Measurements from ENCODE around the gene ANKRD6.

DNA sequence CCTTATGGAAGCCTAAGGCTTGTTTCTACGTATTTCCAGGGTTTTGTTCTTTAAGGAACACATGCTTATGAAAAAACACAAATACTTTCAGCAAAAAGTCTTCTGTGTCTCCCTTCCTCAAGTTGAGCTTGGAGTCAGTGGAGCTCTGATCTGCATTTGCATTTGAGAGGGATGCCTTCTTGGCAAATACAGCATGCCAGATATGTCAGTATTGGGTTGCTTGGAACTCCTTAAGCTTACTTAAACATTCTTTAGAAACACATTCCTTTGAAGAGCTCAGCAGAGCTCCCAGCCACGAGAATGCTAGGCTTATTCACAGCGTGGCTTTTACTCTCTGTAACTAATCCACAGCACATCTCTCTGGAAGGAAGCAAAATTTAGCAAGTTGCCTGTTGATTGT is 68.3 kb downstream of the ANKRD6 start:
- TF ChIP-seq EP300 (IDR thresholded peaks at IDR 0.05; ENCODE audit: low read depth) (no peak), POLR2AphosphoS5 (IDR thresholded peaks at IDR 0.05) (no peak), POLR2A (IDR thresholded peaks at IDR 0.05) (no peak)
- TF ChIP-seq, protein P1, sequence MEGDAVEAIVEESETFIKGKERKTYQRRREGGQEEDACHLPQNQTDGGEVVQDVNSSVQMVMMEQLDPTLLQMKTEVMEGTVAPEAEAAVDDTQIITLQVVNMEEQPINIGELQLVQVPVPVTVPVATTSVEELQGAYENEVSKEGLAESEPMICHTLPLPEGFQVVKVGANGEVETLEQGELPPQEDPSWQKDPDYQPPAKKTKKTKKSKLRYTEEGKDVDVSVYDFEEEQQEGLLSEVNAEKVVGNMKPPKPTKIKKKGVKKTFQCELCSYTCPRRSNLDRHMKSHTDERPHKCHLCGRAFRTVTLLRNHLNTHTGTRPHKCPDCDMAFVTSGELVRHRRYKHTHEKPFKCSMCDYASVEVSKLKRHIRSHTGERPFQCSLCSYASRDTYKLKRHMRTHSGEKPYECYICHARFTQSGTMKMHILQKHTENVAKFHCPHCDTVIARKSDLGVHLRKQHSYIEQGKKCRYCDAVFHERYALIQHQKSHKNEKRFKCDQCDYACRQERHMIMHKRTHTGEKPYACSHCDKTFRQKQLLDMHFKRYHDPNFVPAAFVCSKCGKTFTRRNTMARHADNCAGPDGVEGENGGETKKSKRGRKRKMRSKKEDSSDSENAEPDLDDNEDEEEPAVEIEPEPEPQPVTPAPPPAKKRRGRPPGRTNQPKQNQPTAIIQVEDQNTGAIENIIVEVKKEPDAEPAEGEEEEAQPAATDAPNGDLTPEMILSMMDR (IDR thresholded peaks at IDR 0.05): no peak
